Fibroblast of lung (primary cell): ENCODE data around the gene SLC9A5. TPM values are rescaled to one million over a fixed set of nuclear protein-coding genes. Genes with fewer than 3 reads are reported as not detected.
A peak's percentile ranks its signal among the peaks of the same experiment; 100 is the strongest.

ENCODE experiments used
- DNase-seq, 2 donors: peaks; one replicate each; pipeline versions ENCODE4 v3.0.0 to v3.0.0-alpha.2; 2010; ENCODE audit warnings: low read depth in 2 of 2
- H2AFZ ChIP-seq: 2 replicates; pipeline ENCODE4 v1.5.1; 2012; ENCODE audit warnings: low read length, control low read depth, inconsistent platforms
- H3K27ac ChIP-seq: 2 replicates; pipeline ENCODE4 v1.5.1; 2011; ENCODE audit warnings: low read length, control low read depth; ENCODE audit not compliant: insufficient read depth
- H3K27me3 ChIP-seq: 2 replicates; pipeline ENCODE4 v1.5.1; 2011; ENCODE audit warnings: mild to moderate bottlenecking, low read length; ENCODE audit not compliant: control insufficient read depth, insufficient read depth
- H3K36me3 ChIP-seq: 2 replicates; pipeline ENCODE4 v1.5.1; 2011; ENCODE audit warnings: low read length; ENCODE audit not compliant: control insufficient read depth, insufficient read depth
- H3K4me1 ChIP-seq: 2 replicates; pipeline ENCODE4 v1.5.1; 2011; ENCODE audit warnings: low read length; ENCODE audit not compliant: control insufficient read depth, insufficient read depth; ENCODE audit errors: extremely low read depth
- H3K4me2 ChIP-seq: 2 replicates; pipeline ENCODE4 v1.5.1; 2011; ENCODE audit warnings: low read length, control low read depth; ENCODE audit not compliant: insufficient read depth; ENCODE audit errors: extremely low read depth
- H3K4me3 ChIP-seq, 4 experiments: fragments of 200-600 bp in 1 of 4; sonication (generic) in 1 of 4; replicated peaks in 1 of 4; 2 replicates each; pipeline ENCODE4 v1.5.1; 2011 to 2016; ENCODE audit warnings: low read length in 4 of 4, low read depth in 3 of 4, mild to moderate bottlenecking in 3 of 4, control low read depth in 2 of 4, inconsistent platforms in 1 of 4, mixed read lengths in 1 of 4; ENCODE audit not compliant: insufficient read depth in 1 of 4; ENCODE audit errors: control extremely low read depth in 1 of 4
- H3K79me2 ChIP-seq: 2 replicates; pipeline ENCODE4 v1.5.1; 2012; ENCODE audit warnings: mild to moderate bottlenecking, low read length, inconsistent platforms; ENCODE audit not compliant: control insufficient read depth, insufficient read depth
- H3K9ac ChIP-seq: 2 replicates; pipeline ENCODE4 v1.5.1; 2011; ENCODE audit warnings: mild to moderate bottlenecking, low read length, control low read depth; ENCODE audit not compliant: insufficient read depth
- H3K9me3 ChIP-seq: 2 replicates; pipeline ENCODE4 v1.5.1; 2012; ENCODE audit warnings: low read depth, low read length; ENCODE audit not compliant: control insufficient read depth, insufficient read depth
- H4K20me1 ChIP-seq: 2 replicates; pipeline ENCODE4 v1.5.1; 2011; ENCODE audit warnings: low read length; ENCODE audit not compliant: control insufficient read depth, insufficient read depth; ENCODE audit errors: extremely low read depth
- EZH2 ChIP-seq: IDR thresholded peaks from 2 replicates; pipeline ENCODE4 v1.5.1; 2012; ENCODE audit warnings: low read length, control low read depth, mild to moderate bottlenecking; ENCODE audit errors: missing control alignments
- polyA plus RNA-seq, 2 donors: library from polyadenylated mRNA; depleted of rRNA in 1 of 2; stranded (reverse) in 1 of 2; unstranded in 1 of 2; fragments of >200 nt; gene quantifications; 2 replicates each; pipeline ENCODE4 v1.2.1, GENCODE V29; 2011 to 2012; ENCODE audit warnings: missing spikeins in 1 of 2
- total RNA-seq: library from RNA; depleted of rRNA; stranded (reverse); fragments of >200 nt; gene quantifications from 2 replicates; pipeline ENCODE4 v1.2.1, GENCODE V29; 2014
- TF ChIP-seq, protein P1 (sequence below), 2 donors: IDR thresholded peaks in 1 of 2; conservative IDR thresholded peaks in 1 of 2; 1 replicate in 1 of 2; 2 replicates in 1 of 2; pipeline ENCODE4 v1.5.1; 2011 to 2012; ENCODE audit warnings: low read length in 2 of 2, control low read depth in 1 of 2, inconsistent platforms in 1 of 2, low read depth in 1 of 2, mild to moderate bottlenecking in 1 of 2

Gene SLC9A5
- total and polyA plus RNA-seq, 2 donors (not counting 1 experiment from before 2014, with no cell fraction given): 2.0 to 2.3 TPM

DNA sequence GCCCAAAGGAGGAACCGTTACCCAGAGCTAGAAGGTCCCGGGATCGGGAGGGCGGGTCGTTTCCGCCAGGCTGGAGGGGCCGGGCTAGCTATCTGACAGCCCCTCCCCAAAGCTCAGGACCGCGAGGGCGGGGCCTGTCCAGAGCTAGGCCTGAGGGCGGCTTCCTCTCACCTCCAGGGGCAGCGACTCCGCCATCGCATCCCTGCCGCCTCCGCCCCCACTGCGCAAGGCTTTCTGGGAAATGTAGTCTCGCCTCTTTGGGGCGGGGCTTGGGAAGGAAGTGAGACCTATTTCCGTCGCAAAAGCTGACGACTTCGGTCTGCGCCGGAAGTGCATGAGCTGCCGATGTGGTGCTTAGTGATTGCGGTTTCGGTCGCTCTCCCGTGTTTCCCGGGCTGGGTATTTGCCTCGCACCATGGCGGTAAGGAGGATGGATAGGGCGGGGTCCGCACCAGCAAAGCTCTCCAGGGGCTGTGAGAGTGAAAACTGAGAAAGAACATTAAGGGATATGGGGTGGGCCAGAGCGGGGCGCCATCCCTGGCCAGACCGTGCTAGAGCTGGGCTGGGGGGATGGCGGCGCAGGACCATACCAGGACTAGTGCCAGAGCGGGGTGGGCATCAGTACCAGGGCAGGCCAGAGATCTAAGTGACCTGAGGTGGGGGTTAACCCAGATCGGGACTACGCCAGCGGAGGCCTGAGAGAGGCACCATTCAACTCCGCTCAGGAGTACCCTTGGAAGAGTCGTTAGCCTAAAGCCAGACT is 21.8 kb upstream of the SLC9A5 start, which contains the start of gene TMEM208:
TSS of gene TMEM208 (plus strand) at position 327 of the 763 bp plus-strand sequence. CDS start at position 416, 89 bp downstream.
- Histone ChIP-seq H3K4me2 (peak within 1 kb of the TSS; percentile 95), H3K4me1 (peaks cover 6% of the 10 kb centered on the region), H3K9me3 (no peaks in the 10 kb centered on the region), H3K36me3 (peaks cover 29% of the 10 kb centered on the region), H4K20me1 (no peaks in the 10 kb centered on the region), H3K4me3 (peak within 1 kb of the TSS; percentile 99 to 100 (median 99)), H2AFZ (peak within 1 kb of the TSS; percentile 89), H3K9ac (peak within 1 kb of the TSS; percentile 92), H3K79me2 (peaks cover 24% of the 10 kb centered on the region), H3K27ac (peak within 1 kb of the TSS; percentile 95), H3K27me3 (no peaks in the 10 kb centered on the region)
- no peak for TF ChIP-seq EZH2
- TF ChIP-seq, protein P1, sequence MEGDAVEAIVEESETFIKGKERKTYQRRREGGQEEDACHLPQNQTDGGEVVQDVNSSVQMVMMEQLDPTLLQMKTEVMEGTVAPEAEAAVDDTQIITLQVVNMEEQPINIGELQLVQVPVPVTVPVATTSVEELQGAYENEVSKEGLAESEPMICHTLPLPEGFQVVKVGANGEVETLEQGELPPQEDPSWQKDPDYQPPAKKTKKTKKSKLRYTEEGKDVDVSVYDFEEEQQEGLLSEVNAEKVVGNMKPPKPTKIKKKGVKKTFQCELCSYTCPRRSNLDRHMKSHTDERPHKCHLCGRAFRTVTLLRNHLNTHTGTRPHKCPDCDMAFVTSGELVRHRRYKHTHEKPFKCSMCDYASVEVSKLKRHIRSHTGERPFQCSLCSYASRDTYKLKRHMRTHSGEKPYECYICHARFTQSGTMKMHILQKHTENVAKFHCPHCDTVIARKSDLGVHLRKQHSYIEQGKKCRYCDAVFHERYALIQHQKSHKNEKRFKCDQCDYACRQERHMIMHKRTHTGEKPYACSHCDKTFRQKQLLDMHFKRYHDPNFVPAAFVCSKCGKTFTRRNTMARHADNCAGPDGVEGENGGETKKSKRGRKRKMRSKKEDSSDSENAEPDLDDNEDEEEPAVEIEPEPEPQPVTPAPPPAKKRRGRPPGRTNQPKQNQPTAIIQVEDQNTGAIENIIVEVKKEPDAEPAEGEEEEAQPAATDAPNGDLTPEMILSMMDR (conservative IDR thresholded peaks at IDR 0.05 in 1 of 2, IDR thresholded peaks at IDR 0.05 in 1 of 2; ENCODE audit: low read depth in 1 of 2, low read length in 2 of 2): no peak
- DNase-seq: peak; percentile 98

- Histone ChIP-seq H3K4me3 (peak overlapping the region; percentile 99 to 100 (median 99)), H3K9ac (peak overlapping the region; percentile 92), H4K20me1 (no peaks in the 10 kb centered on the region), H3K27ac (peak overlapping the region; percentile 95), H3K36me3 (peaks cover 31% of the 10 kb centered on the region), H3K9me3 (no peaks in the 10 kb centered on the region), H3K4me2 (peak overlapping the region; percentile 87), H3K4me1 (peaks cover 6% of the 10 kb centered on the region), H3K27me3 (no peaks in the 10 kb centered on the region), H3K79me2 (peaks cover 24% of the 10 kb centered on the region), H2AFZ (no peak overlapping the region)
- no peak for DNase-seq
- no peak for TF ChIP-seq EZH2
- TF ChIP-seq, protein P1 (conservative IDR thresholded peaks at IDR 0.05 in 1 of 2, IDR thresholded peaks at IDR 0.05 in 1 of 2; ENCODE audit: low read depth in 1 of 2, low read length in 2 of 2): no peak
These were observed 21.2 kb upstream of the SLC9A5 start for GRCh38 chr16:67227567-67227921.

DNA sequence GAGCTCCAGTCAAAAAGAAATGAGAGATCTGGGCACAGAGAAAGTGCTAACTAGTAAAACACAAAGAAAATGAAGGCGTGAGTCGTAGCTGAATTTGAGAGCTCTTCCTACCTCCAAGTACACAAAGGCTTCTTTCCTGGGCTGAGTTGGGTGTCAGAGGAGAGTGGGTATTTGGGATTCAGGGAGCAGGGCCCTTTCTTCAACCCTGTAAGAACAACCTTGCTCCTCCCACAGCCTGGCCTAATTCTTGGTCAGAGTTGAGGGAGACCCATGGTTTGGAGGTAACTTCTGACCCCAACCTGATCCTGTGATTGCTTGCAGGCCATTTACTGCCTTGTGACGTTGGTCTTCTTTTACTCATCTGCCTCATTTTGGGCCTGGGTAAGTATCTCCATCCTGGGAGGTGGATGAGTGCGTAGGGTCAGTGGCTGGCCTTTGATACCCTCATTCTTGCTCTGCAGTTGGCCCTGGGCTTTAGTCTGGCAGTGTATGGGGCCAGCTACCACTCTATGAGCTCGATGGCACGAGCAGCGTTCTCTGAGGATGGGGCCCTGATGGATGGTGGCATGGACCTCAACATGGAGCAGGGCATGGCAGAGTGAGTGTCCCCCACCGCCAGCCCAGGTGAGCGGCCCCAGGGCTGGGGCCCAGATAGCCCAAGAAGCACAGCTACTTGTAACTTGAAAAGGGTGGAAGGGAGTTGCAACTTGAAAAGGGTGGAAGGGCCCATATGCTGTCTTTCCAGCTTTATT is 20.6 kb upstream of the SLC9A5 start:
- Histone ChIP-seq H4K20me1 (no peaks in the 10 kb centered on the region), H3K9me3 (no peaks in the 10 kb centered on the region), H3K4me3 (peak overlapping the region; percentile 99 to 100 (median 99)), H3K27ac (no peak overlapping the region), H3K4me1 (peaks cover 6% of the 10 kb centered on the region), H3K36me3 (peaks cover 31% of the 10 kb centered on the region), H3K9ac (no peak overlapping the region), H3K4me2 (peak overlapping the region; percentile 87), H3K79me2 (peaks cover 24% of the 10 kb centered on the region), H3K27me3 (no peaks in the 10 kb centered on the region), H2AFZ (no peak overlapping the region)
- no peak for DNase-seq
- TF ChIP-seq, protein P1 (conservative IDR thresholded peaks at IDR 0.05 in 1 of 2, IDR thresholded peaks at IDR 0.05 in 1 of 2; ENCODE audit: low read depth in 1 of 2, low read length in 2 of 2): no peak
- TF ChIP-seq EZH2: no peak
